Measurements from ENCODE around the gene PLXNC1. TPM values are rescaled to one million over a fixed set of nuclear protein-coding genes. Genes with fewer than 3 reads are reported as not detected.

Gene PLXNC1
- total RNA-seq, 2 donors from 2014 or later = 8.5 to 9.2 TPM

DNA sequence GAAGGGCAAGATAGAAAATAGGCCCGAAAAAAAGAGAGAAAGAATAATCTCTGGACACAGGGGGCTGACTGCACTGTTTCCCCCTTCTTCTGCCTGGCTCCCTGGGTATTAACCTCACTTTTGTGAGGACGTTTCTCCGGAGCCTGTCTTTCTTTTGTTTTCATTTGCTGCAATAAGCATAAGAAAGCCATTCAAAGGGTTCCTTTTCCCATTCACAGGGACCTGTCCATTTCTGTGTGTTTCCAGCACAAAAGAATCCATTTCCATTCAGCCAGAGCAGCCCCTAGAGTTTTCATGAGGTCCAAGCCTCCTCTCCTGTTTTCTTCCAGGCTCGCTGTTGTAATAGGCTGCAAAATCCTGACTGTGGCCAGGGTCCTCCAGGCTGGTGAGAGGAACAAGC is 16.8 kb downstream of the PLXNC1 start:
- DNase-seq (ENCODE audit: low spot score) = no peak
- Histone ChIP-seq H3K4me1 (ENCODE audit: control insufficient read depth in 1 of 2, low read depth in 2 of 2) (no peaks in the 10 kb centered on the region), H3K4me3 (no peak overlapping the region), H3K36me3 (no peaks in the 10 kb centered on the region), H3K9me3 (no peaks in the 10 kb centered on the region), H3K27me3 (replicated peaks; ENCODE audit: insufficient read depth) (no peaks in the 10 kb centered on the region), H3K27ac (no peak overlapping the region)
- ATAC-seq (ENCODE audit: insufficient number of reproducible peaks, low FRiP score, low read depth) = no peak
- TF ChIP-seq, protein P1, sequence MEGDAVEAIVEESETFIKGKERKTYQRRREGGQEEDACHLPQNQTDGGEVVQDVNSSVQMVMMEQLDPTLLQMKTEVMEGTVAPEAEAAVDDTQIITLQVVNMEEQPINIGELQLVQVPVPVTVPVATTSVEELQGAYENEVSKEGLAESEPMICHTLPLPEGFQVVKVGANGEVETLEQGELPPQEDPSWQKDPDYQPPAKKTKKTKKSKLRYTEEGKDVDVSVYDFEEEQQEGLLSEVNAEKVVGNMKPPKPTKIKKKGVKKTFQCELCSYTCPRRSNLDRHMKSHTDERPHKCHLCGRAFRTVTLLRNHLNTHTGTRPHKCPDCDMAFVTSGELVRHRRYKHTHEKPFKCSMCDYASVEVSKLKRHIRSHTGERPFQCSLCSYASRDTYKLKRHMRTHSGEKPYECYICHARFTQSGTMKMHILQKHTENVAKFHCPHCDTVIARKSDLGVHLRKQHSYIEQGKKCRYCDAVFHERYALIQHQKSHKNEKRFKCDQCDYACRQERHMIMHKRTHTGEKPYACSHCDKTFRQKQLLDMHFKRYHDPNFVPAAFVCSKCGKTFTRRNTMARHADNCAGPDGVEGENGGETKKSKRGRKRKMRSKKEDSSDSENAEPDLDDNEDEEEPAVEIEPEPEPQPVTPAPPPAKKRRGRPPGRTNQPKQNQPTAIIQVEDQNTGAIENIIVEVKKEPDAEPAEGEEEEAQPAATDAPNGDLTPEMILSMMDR (IDR thresholded peaks at IDR 0.05) = no peak

GRCh38 chr12:94165670-94166364 is 17.4 kb downstream of the PLXNC1 start:
- no peaks in the 10 kb centered on the region for H3K4me1 ChIP-seq (ENCODE audit: control insufficient read depth in 1 of 2, low read depth in 2 of 2)
- no peak for DNase-seq (ENCODE audit: low spot score)
- H3K27ac ChIP-seq = no peak overlapping the region
- no peaks in the 10 kb centered on the region for H3K27me3 ChIP-seq (replicated peaks; ENCODE audit: insufficient read depth)
- TF ChIP-seq, protein P1 (IDR thresholded peaks at IDR 0.05) = no peak
- no peak for ATAC-seq (ENCODE audit: insufficient number of reproducible peaks, low FRiP score, low read depth)
- no peaks in the 10 kb centered on the region for H3K9me3 ChIP-seq
- H3K4me3 ChIP-seq = no peak overlapping the region
- H3K36me3 ChIP-seq = no peaks in the 10 kb centered on the region

DNA sequence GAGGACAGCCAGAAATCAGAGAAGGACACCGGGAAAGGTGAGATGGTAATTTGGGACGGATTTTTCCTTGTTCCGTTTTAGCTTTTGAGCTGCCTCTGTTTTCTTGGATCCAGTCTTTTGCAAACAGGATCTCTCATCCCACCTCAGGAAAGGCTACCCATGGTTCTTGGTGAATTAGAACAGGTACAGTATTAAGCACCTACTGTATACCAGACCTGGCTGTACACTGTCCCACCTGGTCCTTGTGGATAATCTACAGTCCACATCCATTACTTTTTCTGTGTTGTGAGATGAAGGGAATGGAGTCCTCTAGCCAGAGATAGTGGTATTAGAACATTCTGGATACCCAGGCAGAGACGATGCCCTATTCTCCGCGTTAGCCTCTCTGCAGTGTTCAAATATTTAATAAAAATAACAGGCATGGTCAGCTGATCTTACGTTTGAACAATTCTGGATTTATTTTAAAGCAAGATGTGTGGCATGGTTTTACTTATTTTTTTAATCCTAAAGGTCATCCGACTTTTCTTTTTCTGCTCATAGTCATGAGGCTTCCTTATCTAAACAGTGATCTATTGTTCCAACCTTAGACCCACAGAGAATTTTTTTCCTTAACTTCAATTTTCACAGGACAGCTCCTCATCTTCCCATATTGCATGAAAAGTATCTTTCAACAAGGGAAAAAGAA is 18.8 kb downstream of the PLXNC1 start:
- H3K9me3 ChIP-seq = no peaks in the 10 kb centered on the region
- no peaks in the 10 kb centered on the region for H3K4me1 ChIP-seq (ENCODE audit: control insufficient read depth in 1 of 2, low read depth in 2 of 2)
- H3K36me3 ChIP-seq = no peaks in the 10 kb centered on the region
- ATAC-seq (ENCODE audit: insufficient number of reproducible peaks, low FRiP score, low read depth) (no peak), DNase-seq (ENCODE audit: low spot score) (no peak)
- no peaks in the 10 kb centered on the region for H3K27me3 ChIP-seq (replicated peaks; ENCODE audit: insufficient read depth)
- TF ChIP-seq, protein P1 (IDR thresholded peaks at IDR 0.05) = no peak
- H3K4me3 ChIP-seq = no peak overlapping the region
- no peak overlapping the region for H3K27ac ChIP-seq

DNA sequence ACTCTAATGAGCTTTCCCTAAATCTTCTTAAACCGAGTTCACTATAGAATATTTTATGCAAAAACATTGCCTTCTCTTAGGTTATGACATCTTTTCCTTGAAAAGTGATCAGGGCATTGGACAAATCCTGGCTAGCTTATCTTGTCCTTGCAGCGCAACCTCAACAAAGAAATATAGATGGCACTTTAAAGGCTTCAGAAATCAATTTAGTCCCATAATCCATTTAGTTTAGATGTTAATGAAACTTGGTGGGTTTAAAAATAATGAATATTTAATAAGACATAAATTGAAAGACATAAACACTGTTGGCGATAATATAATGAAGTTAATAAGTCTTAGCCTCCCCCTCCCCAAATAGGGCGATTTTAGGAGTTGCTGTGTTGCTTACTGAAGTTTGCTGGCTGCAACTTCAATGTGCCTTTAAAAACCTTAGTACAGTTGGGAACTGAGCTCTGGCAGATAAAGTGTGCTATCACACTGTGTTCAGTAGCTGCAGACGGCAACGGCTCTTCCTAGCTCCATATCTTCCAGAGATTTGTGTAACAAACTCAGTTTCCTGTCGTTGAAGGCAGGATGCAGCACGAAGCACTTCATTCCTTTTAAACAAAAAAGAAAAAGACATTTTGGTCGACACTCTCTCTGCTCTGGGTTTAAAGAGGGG is 19.5 kb downstream of the PLXNC1 start:
- no peaks in the 10 kb centered on the region for H3K27me3 ChIP-seq (replicated peaks; ENCODE audit: insufficient read depth)
- no peaks in the 10 kb centered on the region for H3K36me3 ChIP-seq
- no peaks in the 10 kb centered on the region for H3K4me1 ChIP-seq (ENCODE audit: control insufficient read depth in 1 of 2, low read depth in 2 of 2)
- no peak for DNase-seq (ENCODE audit: low spot score)
- H3K27ac ChIP-seq = no peak overlapping the region
- ATAC-seq (ENCODE audit: insufficient number of reproducible peaks, low FRiP score, low read depth) = no peak
- H3K4me3 ChIP-seq = no peak overlapping the region
- no peaks in the 10 kb centered on the region for H3K9me3 ChIP-seq
- TF ChIP-seq, protein P1 (IDR thresholded peaks at IDR 0.05) = no peak

- H3K36me3 ChIP-seq = no peaks in the 10 kb centered on the region
- H3K9me3 ChIP-seq = no peaks in the 10 kb centered on the region
- no peaks in the 10 kb centered on the region for H3K27me3 ChIP-seq (replicated peaks; ENCODE audit: insufficient read depth)
- DNase-seq (ENCODE audit: low spot score) (no peak), ATAC-seq (ENCODE audit: insufficient number of reproducible peaks, low FRiP score, low read depth) (no peak)
- H3K4me1 ChIP-seq (ENCODE audit: control insufficient read depth in 1 of 2, low read depth in 2 of 2) = no peaks in the 10 kb centered on the region
- TF ChIP-seq, protein P1 (IDR thresholded peaks at IDR 0.05) = no peak
- no peak overlapping the region for H3K4me3 ChIP-seq
- H3K27ac ChIP-seq = no peak overlapping the region
These were observed 21.1 kb downstream of the PLXNC1 start for GRCh38 chr12:94169495-94169894.
